Endodermal cell (in vitro differentiated cells): ENCODE results near the gene ZBTB20. TPM values are rescaled to one million over a fixed set of nuclear protein-coding genes. Genes with fewer than 3 reads are reported as not detected.

Source experiments
- DNase-seq: peaks from one replicate; pipeline ENCODE4 v3.0.0-alpha.2; 2017
- H3K27ac ChIP-seq: 2 replicates; pipeline ENCODE4 v1.5.1; 2013; ENCODE audit warnings: mild to moderate bottlenecking, low read depth, low read length, moderate library complexity
- H3K27me3 ChIP-seq: 2 replicates; pipeline ENCODE4 v1.6.1; 2013; ENCODE audit warnings: mild to moderate bottlenecking, low read length, moderate library complexity; ENCODE audit not compliant: insufficient read depth, control insufficient read depth, poor library complexity, severe bottlenecking
- H3K36me3 ChIP-seq: 2 replicates; pipeline ENCODE4 v1.7.0; 2013; ENCODE audit warnings: mild to moderate bottlenecking, low read length, moderate library complexity; ENCODE audit not compliant: control insufficient read depth, insufficient read depth
- H3K4me1 ChIP-seq: one replicate; pipeline ENCODE4 v1.7.0; 2013; ENCODE audit warnings: low read length; ENCODE audit not compliant: control insufficient read depth, insufficient read depth
- H3K4me3 ChIP-seq: 2 replicates; pipeline ENCODE4 v1.5.1; 2013; ENCODE audit warnings: mild to moderate bottlenecking, low read length, moderate library complexity
- H3K9ac ChIP-seq: 2 replicates; pipeline ENCODE4 v1.6.1; 2013; ENCODE audit warnings: mild to moderate bottlenecking, low read length, moderate library complexity; ENCODE audit not compliant: poor library complexity, severe bottlenecking; ENCODE audit errors: extremely low read depth
- H3K9me3 ChIP-seq: 2 replicates; pipeline ENCODE4 v1.6.1; 2013; ENCODE audit warnings: mild to moderate bottlenecking, low read length, moderate library complexity; ENCODE audit not compliant: control insufficient read depth
- H3K27ac Mint-ChIP-seq: 2 replicates; pipeline ENCODE4 v1.8.0; 2020; ENCODE audit warnings: mixed read lengths
- H3K27me3 Mint-ChIP-seq: 2 replicates; pipeline ENCODE4 v1.8.0; 2021; ENCODE audit warnings: mild to moderate bottlenecking, mixed read lengths; ENCODE audit not compliant: insufficient read depth
- H3K36me3 Mint-ChIP-seq: 2 replicates; pipeline ENCODE4 v1.8.0; 2020; ENCODE audit warnings: low read depth, mixed read lengths
- H3K4me1 Mint-ChIP-seq: 2 replicates; pipeline ENCODE4 v1.8.0; 2020; ENCODE audit warnings: mixed read lengths
- H3K4me3 Mint-ChIP-seq: 2 replicates; pipeline ENCODE4 v1.8.0; 2020; ENCODE audit warnings: mild to moderate bottlenecking, moderate library complexity, mixed read lengths
- H3K9me3 Mint-ChIP-seq: 2 replicates; pipeline ENCODE4 v1.8.0; 2020; ENCODE audit warnings: mild to moderate bottlenecking, mixed read lengths
- WGBS, 2 experiments: methylation state at CpG; one replicate each; pipeline versions ENCODE4 v1.1.5 to v1.1.7; 2013; ENCODE audit warnings: missing lambda C conversion rate in 2 of 2, mixed read lengths in 1 of 2; ENCODE audit not compliant: insufficient coverage in 1 of 2, insufficient read length in 1 of 2; 5-methylcytosine and 5-hydroxymethylcytosine counted together
- total RNA-seq, 2 donors: library from RNA; stranded (reverse); fragmentation: NEBNext Ultra II Directional in 1 of 2; extraction: Animal tissue kit (Norgen Biotek cat#: 25700) in 1 of 2; gene quantifications; 2 replicates in 1 of 2; 3 replicates in 1 of 2; pipeline ENCODE4 v1.2.1, GENCODE V29; 2021
- TF ChIP-seq, protein P1 (sequence below): fragments of 200-600 bp; sonication (generic); conservative IDR thresholded peaks from 2 replicates; pipeline ENCODE4 v1.5.0; 2021; ENCODE audit warnings: antibody characterized with exemption, mild to moderate bottlenecking

ZBTB20 gene
- total RNA-seq, 2 donors from 2014 or later, result 1.6 to 2.9 TPM

GRCh38 chr3:114669614-114670013 lies 477.5 kb downstream of the ZBTB20 start:
- Mint-ChIP-seq H3K36me3 (no peaks in the 10 kb centered on the region), H3K4me1 (peaks cover 6% of the 10 kb centered on the region), H3K4me3 (no peak overlapping the region), H3K9me3 (no peaks in the 10 kb centered on the region), H3K27ac (no peak overlapping the region), H3K27me3 (no peaks in the 10 kb centered on the region)
- TF ChIP-seq, protein P1, sequence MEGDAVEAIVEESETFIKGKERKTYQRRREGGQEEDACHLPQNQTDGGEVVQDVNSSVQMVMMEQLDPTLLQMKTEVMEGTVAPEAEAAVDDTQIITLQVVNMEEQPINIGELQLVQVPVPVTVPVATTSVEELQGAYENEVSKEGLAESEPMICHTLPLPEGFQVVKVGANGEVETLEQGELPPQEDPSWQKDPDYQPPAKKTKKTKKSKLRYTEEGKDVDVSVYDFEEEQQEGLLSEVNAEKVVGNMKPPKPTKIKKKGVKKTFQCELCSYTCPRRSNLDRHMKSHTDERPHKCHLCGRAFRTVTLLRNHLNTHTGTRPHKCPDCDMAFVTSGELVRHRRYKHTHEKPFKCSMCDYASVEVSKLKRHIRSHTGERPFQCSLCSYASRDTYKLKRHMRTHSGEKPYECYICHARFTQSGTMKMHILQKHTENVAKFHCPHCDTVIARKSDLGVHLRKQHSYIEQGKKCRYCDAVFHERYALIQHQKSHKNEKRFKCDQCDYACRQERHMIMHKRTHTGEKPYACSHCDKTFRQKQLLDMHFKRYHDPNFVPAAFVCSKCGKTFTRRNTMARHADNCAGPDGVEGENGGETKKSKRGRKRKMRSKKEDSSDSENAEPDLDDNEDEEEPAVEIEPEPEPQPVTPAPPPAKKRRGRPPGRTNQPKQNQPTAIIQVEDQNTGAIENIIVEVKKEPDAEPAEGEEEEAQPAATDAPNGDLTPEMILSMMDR, result no peak
- Histone ChIP-seq H3K4me3 (no peak overlapping the region), H3K27me3 (no peaks in the 10 kb centered on the region), H3K4me1 (no peaks in the 10 kb centered on the region), H3K9ac (no peak overlapping the region), H3K36me3 (no peaks in the 10 kb centered on the region), H3K9me3 (no peaks in the 10 kb centered on the region), H3K27ac (no peak overlapping the region)
- WGBS, 2 experiments, result 83 to 94% methylated on average over 1 of the region's 1 CpG
- DNase-seq, result no peak

DNA sequence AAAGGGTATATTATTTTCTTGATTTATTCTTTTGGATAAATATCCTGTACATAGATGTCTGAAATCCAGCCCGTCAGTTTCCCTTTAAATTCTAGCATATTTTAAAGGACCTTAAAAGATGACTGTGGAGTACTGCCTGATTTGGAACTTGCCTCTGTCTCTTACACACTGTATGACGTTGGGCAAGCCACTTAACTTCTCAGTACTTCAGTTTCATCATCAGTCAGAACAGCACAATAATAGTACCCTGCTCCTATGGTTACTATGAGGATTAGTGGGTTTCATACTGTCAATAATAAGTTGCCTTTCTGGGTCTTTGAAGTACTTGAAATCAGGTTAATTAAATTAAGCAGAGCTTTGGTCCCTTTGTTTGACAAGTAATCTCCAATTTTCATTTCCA lies 479.0 kb downstream of the ZBTB20 start:
- TF ChIP-seq, protein P1, result no peak
- H3K4me1 Mint-ChIP-seq, result no peaks in the 10 kb centered on the region
- Histone ChIP-seq H3K4me3 (no peak overlapping the region), H3K4me1 (no peaks in the 10 kb centered on the region), H3K9me3 (no peaks in the 10 kb centered on the region), H3K9ac (no peak overlapping the region), H3K27ac (no peak overlapping the region), H3K36me3 (no peaks in the 10 kb centered on the region), H3K27me3 (no peaks in the 10 kb centered on the region)
- 89 to 100% methylated on average over 2 of the region's 2 CpGs for WGBS, 2 experiments
- no peaks in the 10 kb centered on the region for H3K27me3 Mint-ChIP-seq
- DNase-seq, result no peak
- no peaks in the 10 kb centered on the region for H3K36me3 Mint-ChIP-seq
- H3K9me3 Mint-ChIP-seq, result no peaks in the 10 kb centered on the region
- no peak overlapping the region for H3K27ac Mint-ChIP-seq
- no peak overlapping the region for H3K4me3 Mint-ChIP-seq

DNA sequence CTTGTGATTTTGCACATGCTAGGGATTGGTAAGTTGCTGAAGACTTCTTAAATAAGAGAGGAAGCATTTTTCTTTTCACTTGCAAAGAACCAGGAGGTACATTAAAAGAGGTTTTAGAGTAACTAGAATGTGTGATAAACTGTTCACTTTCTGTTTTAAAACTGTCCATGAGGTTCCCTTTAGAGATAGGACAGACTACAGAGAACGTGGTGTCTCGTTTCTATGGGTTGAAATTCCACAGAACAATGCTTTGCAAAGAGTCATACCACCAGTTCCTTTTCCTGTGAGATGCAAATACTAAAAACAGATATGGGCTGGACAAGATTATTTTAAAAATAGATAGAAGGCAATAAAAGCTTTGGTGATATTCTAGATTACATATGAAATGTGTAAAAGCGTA lies 480.5 kb downstream of the ZBTB20 start:
- no peak overlapping the region for H3K4me3 Mint-ChIP-seq
- peaks cover 1% of the 10 kb centered on the region for H3K9me3 Mint-ChIP-seq
- no peaks in the 10 kb centered on the region for H3K4me1 Mint-ChIP-seq
- Histone ChIP-seq H3K36me3 (no peaks in the 10 kb centered on the region), H3K4me3 (no peak overlapping the region), H3K9me3 (no peaks in the 10 kb centered on the region), H3K4me1 (no peaks in the 10 kb centered on the region), H3K27ac (no peak overlapping the region), H3K9ac (no peak overlapping the region), H3K27me3 (no peaks in the 10 kb centered on the region)
- no peak for DNase-seq
- H3K27ac Mint-ChIP-seq, result no peak overlapping the region
- TF ChIP-seq, protein P1, result no peak
- 85 to 91% methylated on average over 2 to 3 of the region's 3 CpGs for WGBS, 2 experiments
- no peaks in the 10 kb centered on the region for H3K27me3 Mint-ChIP-seq
- no peaks in the 10 kb centered on the region for H3K36me3 Mint-ChIP-seq
